ENCODE measurements around the gene DENND4A.
"Not testable (repeated sequence)": the region's sequence is repeated elsewhere in the genome, so short reads cannot be mapped to it uniquely, and the experiment has no call there.

DENND4A gene

DNA sequence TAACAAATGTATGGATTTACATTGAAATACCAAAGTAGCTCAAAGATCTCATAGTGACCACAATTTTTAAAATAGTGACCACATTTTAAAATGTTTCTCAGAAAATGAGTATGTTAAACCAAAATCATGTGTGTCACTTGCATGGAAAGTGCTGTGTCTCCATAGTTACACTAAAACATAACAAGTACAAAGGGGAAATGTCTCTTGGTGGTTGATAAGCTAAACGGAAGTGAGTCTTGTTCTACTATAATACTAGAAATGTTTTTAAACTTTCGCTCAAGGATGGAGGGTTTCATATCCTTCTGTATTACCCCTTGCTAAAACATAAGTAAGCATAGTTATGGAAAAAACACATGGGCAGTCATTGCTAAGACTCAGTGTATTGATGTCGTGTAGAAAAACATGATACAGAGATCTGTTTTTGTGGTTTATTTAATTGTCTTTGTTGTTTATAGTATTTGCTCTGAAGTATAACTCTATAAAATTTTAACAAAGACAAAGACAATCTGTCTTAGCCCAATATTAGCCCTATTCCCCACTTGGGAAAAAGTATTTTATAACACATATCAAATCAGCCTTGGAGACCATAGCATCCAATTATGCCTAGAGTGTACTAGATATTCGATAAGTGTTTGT lies 27.0 kb upstream of the DENND4A start:
- no peak for DNase-seq

DNA sequence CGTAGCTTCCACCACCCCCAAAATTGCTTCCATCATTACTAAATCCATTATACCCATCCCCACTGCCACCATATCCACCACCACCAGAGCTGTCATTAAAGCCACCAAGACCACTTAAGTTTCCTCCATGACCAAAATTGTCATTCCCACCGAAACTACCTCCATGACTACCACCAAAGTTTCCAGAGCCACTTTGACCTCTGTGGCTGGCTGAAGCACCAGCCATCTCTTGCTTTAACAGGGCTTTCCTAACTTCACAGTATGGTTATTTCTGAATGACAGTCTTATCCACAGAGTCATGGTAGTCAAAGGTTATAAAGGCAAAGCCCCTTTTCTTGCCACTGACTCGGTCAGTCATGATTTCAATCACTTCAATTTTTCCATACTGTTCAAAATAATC lies 24.3 kb upstream of the DENND4A start:
- no peak for DNase-seq

DNA sequence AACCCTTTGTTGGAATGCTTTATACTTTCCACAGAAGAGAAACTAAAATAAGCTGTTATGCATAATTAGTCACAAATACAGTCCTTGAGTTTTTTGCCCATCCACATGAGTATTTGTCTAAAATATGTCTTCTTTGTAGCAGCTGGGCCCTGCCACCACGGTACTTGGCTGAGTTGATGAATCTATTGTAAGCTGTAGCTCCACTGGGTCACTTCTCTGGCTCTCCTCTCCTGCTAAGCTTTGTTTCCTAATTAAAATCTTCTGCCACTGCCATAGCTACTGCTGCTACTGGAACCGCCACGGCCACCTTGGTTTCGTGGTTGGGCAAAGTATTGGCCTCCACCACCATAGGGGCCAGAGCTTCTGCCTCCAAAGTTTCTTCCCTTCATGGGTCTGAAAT lies 23.9 kb upstream of the DENND4A start:
- DNase-seq: not testable (repeated sequence)

DNA sequence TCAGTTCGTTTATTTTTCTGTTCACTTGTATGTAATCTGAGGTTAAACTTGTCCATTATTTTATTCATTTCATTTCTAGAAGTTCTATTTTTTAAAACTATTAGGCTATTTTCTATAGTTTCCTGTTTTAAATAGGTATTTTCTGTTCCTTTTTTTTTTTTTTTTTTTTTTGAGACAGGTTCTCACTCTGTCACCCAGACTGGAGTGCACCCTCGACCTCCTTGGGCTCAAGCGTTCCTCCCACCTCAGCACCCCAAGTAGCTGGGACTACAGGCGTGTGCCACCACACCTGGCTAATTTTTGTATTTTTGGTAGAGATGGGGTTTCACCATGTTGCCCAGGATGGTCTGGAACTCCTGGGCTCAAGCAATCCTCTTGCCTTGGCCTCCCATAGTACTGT lies 22.2 kb upstream of the DENND4A start:
- not testable (repeated sequence) for DNase-seq

DNA sequence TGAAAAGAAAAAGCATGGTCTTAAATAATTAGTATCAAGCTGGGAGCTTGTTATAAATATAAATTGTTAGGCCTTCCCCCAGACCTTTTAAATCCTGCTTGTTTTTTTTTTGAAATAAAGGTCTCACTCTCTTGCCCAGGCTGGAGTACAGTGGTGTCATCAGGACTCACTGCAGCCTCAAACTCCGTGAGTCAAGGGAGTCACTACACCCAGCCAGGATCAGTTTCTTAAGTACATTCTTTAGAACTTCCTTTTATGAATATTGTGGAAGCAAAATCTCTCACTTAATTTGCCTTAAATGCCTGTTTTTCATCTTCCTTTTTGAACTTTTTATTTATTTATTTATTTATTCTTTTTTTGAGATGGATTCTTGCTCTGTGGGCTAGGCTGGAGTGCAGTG lies 20.8 kb upstream of the DENND4A start:
- no peak for DNase-seq

DNA sequence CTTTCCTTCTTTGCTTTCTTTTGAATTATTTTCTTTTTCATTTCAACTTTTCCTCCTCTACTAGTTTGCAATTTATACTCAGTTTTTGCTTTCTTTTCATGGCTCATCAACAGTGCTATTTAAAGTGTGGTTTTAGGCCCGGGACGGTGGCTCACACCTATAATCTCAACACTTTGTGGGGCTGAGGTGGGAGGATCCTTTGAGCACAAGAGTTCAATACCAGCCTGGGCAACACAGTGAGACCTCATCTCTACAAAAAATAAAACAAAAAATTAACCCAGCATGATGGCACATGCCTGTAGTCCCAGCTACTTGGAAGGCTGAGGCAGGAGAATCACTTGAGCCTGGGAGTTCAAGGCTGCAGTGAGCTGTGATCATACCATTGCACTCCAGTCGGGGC lies 20.4 kb upstream of the DENND4A start:
- no peak for DNase-seq

DNA sequence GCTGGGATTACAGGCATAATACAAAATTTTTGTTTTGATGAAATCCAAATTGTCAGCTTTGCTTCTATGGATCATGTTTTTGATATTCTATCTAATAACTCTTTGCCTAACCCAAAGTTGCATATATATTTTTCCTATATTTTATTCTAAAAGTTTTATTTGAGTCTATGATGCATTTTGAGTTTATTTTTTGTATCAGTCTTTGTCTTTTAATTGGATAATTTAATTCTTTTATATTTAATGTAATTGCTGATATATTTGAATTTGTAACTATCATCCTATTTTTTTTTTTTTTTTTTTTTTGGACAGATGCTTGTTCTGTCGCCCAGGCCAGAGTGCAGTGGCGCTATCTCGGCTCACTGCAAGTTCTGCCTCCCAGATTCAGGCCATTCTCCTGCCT lies 19.7 kb upstream of the DENND4A start:
- no peak for DNase-seq

DNA sequence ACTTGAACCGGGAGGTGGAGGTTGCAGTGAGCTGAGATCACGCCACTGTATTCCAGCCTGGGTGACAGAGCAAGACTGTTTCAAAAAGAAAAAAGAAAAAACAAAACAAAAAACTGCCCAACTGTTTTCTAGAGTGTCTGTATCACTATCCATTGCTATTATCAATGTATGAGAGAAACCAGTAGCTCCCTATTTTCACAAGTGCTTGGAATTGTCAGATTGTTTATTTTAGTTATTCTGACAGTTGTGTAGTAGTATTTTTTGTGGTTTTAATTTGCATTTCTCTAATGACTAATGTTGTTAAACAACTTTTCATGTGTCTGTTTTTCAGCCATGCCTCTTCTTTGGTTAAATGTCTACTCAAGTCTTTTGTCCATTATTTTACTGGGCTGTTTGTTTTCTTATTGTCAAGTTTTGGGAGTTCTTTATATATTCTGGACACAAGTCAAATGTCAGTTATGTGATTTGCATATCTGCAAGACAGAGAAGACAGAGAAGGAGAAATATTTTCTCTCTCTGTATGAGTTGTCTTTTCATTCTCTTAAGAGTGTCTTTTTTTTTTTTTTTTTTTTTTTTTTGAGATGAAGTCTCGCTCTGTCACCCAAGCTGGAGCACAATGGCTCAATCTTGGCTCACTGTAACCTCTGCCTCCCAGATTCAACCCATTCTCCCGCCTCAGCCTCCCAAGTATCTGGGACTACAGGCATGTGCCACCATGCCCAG lies 19.1 kb upstream of the DENND4A start:
- not testable (repeated sequence) for DNase-seq

DNA sequence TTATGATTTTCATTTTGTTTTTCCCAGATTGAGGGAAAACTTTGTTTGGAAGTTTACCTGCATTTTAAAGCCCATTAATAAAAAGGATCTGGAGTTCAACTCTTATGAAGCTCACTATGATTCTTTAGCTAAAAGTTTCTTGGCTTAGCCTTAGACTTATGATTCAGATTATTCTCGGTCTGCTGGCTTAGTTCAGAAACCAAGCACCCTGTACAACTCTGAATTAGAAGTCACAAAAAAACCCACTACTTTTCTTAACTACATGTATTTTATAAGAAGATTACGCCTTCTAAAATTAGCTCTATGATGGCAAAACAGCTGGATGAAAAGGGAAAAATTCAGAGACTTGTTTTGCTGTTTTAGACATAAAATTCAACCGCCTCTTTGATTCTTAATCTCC lies 14.3 kb upstream of the DENND4A start:
- no peak for DNase-seq

DNA sequence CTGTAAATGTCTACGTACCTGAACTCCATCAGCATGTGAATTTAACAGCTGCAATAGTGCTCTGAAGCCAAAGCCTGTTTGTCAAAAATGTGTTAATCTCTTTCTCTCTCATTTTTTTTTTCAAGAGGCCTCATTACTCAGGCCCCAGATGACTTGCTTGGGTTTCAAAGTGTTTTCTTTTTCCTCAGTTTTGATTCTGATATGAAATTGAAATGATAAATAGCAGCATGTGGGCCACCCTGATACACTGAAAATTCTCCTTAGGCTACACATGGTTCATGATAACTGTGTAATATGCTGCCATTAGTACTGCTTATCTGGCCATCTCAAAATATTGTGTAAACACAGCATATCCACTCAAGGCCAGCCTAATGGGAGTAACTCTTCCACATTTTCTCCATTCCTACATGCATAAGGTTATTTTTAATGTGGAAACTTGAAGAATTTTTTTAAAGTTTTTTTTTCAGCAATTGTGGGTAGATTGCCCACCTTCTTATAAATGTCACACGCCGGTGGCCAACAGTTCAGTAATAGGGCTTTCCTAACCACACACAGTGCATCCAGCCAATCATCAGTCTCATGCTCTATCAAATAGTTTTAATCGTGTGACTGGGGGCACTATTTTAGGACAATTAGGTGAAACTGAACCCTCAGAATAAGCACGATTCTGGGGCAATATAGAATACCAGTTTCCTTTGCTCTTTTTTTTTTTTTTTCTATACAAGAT lies 13.1 kb upstream of the DENND4A start:
- no peak for DNase-seq

DNA sequence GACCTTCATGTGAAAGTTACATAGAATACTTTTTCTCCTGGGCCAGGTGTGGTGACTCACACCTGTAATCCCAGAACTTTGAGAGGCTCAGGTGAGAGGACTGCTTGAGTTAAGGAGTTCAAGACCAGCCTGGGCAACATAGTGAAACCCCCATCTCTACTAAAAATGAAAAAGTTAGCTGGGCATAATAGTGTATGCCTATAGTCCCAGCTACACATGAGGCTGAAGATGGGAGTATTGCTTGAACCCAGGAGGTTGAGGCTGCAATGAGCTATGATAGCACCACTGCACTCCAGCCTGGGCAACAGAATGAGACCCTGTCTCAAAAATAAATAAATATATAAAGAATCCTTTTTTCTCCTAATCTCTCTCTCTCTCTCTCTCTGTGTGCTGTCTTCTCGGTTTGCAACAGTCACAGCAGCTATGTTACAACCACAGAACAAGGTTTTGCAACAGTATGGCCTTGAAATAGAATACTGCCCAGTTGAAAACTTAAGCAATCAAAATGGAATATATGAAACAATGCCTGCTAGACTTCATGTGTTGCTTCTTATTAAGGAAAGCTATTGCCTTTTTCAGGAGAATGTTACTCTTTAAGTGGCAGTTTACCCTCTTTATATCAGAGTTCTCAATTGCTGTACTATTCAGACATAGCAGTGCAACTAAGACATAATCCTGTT lies 12.3 kb upstream of the DENND4A start:
- DNase-seq: peak; percentile 21

DNA sequence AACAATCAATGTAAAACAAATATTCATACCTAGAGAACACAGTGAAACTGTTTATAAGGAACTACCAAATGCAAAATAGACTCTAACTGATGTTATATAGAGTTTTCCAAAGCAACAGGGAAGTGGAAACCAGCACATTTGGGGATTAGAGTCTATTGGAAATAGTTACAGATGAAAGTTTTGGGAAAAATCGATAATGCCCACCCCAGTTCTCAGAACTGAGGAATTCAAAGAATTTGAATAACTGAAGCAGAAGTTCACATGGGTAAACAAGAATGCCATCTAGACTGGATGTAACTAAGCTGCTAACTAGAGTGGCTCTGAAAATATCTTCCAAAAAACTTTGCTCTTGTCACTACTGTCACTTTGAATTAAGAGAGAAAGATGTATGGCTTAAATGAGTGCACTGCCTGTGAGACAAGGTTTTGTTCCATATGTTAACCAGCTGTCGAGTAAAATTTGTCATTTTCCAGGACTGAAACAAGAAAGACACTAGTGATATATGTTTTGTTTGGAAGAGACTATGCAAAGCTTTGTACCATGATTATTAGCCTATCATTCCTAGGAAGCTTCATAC lies 9.2 kb upstream of the DENND4A start:
- DNase-seq: no peak

DNA sequence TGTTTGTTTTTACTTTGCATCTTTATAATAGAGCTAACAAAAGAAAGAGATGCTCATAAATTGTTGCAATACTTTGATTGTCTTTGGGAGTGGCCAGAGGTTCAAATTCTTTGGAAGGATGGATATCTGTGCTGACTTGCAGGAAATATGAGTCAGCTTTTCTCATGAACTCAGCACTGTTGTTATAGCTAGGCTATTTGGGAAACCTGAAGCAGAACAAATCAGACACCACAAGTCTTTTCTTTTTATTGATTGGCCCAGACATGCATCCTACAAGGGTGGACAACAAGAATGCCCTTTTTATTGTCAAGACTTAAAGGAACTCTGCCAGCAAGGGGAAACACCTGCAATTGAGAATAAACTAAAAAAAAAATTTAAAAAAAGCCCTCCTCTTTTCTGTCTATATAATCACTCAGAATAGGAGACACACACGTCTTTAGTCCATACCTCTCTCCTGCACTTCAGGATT lies 4.6 kb upstream of the DENND4A start:
- DNase-seq: peak; percentile 80

DNA sequence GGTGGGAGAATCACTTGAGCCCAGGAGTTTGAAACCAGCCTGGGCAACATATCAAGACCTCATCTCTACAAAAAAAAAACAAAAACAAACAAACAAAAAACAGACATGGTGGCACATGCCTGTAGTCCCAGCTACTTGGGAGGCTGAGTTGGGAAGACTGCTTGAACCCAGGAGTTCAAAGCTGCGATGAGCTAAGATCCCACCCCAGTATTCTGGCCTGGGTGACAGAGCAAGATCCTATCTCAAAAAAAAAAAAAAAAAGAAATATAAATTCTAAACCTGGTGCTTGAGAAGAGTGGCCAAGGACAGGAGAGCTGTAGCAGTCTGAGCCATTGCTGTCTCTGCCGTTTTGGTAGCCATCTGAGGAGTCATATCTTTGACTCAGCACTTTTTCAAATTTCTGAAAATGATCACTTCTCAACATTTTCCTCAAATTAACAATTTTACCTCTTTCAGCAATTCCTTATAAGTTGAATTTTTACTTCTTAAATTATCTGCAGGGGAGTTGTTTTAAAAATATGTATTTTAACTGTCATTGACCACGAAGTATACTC lies 3.6 kb upstream of the DENND4A start:
- DNase-seq: no peak

DNA sequence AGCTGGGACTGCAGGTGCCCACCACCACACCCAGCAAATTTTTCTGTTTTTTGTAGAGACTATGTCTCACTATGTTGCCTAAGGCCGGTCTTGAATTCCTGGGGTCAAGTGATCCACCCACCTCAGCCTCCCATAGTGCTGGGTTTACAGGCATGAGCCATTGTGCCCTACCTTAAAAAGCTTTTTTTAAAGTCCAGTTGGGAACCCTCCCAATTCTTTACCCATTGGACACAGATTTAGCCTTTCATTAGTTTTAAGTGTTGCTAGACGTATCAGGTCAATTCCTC lies 1.7 kb upstream of the DENND4A start:
- DNase-seq: no peak

DNA sequence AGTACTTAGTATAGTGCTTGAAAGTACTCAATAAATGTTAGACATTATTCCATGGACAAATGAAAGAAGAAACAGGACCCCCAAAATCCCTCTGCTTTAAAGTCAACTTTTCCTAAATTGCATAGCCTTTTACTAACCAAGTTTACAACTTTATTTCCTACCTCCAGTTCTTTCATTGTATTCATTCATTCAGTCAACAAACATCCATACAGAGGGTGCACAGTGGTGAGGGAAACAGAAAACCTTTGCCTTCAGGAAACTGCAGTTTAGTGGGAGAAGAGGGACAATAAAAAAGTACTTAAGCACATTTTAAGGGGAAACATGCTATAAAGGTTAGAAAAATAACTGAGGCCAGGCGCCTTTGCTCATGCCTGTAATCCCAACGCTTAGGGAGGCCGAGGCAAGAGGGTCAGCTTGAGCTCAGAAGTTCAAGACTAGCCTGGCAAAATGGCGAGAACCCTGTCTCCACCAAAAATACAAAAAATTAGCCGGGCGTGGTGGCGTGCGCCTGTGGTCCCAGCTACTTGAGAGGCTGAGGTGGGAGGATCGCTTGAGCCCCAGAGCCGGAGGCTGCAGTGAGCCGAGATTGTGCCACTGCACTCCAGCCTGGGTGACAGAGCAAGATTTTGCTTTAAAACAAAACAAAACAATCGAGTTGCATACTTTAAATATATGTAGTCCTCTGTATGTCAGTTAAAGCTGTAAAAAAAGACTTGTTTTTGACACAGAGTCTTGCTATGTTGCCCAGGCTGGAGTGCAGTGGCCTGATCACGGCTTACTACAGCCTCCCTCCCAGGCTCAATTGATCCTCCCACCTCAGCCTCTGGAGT lies 1.1 kb upstream of the DENND4A start:
- no peak for DNase-seq

DNA sequence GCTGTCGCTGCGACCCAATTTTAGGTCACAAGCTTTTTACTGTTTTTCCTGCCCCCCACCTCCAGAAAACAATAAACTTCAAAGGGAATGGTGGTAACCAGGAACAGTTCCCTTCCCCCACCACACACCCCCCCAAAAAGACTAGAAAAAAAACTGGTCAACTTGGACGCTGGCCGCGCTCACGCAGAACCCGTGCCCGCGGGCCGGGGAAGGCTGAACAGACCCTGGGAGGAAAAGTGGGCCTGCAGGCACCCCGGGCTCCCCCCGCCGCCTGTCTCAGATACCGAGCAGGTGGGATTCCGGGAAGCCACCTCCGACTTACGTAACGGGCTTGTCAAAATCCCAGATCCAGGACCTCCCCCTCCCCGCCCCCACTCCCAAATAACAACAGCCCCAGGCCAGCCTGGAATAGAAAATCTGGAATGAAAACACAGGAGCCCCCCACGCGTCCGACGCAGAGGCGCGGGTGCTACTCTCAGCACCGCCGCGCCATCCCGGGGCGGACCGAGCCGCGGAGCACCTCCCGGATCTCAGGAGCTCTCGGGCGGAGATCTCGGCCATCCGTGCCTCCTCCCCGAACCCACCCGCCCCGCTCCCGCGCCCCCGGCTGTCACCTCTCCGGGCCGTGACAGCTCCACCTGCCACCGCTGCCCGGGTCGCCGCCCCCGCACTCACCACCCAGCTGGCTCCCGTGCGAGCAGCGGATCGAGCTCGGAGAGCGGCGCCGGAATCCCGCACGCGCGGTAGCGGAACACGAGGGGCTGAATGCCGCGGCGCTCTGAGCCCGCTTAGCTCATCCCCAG lies 557 bp downstream of the DENND4A start:
- DNase-seq: peak; percentile 67

DNA sequence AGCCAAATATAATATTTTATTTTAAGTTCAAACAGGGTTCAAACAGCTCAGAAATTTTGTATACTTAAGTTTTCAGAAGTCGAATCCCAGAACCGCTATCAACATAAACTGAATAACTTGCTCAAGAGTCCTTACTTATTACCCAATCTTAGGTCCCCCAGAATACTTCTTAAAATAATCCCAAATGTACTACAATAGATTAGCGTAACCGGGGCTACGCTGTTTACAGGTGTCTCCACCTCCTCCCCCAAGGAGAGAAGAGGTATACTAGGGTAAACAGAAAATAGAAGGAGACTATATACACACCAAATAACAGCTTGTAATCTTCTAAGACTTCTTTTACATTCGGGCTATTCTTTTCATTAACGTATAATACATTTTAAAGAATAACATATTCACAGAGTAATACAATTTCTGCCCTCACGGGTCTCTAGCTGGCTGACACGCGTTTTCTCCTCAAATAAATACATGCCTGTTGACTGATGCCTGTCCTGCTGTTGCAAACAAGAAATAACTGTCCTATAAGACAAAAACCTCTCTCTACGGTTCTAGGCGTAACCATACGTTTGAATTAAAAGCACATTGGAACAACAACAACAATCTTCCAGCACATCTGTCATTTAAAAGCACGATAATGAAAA lies 1.3 kb downstream of the DENND4A start:
- DNase-seq: no peak

DNA sequence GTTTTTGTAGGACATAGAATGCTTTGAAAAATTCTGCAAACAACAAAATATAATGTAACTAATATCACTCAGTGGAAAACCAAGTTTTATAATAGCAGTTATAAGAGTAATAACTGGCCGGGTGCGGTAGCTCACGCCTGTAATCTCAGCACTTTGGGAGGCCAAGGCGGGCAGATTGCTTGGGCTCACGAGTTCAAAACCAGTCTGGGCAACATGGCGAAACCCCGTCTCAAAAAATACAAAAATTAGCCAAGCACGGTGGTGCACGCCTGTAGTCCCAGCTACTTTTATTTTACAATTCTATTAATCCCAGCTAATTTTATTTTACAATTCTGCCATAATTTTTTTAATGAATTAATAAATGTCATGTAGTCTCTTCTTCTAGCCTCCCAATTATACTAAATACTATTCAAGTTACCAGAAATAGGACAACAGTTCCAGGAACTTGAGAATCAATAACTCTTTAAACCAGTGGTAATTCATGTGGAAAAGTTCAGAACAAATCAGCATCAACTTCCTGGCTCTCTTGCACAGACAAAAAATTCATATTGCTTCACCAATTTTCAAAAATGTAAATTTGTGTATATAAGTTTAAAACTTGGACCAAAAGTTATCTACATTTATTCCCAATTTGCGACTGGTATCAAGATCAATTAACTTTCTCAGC lies 2.2 kb downstream of the DENND4A start:
- DNase-seq: no peak

DNA sequence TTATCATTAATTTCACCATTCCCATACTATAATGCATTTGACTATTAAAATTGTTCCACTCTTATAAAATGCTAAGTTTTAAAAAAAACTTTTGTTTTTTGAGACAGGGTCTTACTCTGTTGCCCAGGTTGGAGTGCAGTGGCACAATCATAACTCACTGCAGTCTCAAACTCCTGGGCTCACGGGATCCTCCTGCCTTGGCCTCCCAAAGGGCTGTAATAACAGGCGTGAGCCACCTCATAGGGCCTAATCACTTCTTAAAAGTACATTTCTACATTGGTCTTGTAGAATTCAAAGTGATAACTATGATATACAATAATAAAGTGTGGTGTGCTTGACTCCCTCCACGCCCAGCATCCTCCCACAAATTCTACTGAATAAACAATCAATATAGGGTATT lies 3.0 kb downstream of the DENND4A start:
- DNase-seq: no peak
